SKM-1 (cell line): ENCODE data around the gene ATP8A2.
A peak's percentile ranks its signal among the peaks of the same experiment; 100 is the strongest.
"Not testable (repeated sequence)": the region's sequence is repeated elsewhere in the genome, so short reads cannot be mapped to it uniquely, and the experiment has no call there.

Experiments
- DNase-seq: peaks from one replicate; lab custom pipeline; 2025; ENCODE audit not compliant: unreplicated experiment; lab: John Stamatoyannopoulos, UW

Gene ATP8A2

GRCh38 chr13:25761041-25761440 lies 389.3 kb downstream of the ATP8A2 start:
- no peak for DNase-seq

- no peak for DNase-seq
Measured at GRCh38 chr13:25762281-25762680, 390.5 kb downstream of the ATP8A2 start.

DNA sequence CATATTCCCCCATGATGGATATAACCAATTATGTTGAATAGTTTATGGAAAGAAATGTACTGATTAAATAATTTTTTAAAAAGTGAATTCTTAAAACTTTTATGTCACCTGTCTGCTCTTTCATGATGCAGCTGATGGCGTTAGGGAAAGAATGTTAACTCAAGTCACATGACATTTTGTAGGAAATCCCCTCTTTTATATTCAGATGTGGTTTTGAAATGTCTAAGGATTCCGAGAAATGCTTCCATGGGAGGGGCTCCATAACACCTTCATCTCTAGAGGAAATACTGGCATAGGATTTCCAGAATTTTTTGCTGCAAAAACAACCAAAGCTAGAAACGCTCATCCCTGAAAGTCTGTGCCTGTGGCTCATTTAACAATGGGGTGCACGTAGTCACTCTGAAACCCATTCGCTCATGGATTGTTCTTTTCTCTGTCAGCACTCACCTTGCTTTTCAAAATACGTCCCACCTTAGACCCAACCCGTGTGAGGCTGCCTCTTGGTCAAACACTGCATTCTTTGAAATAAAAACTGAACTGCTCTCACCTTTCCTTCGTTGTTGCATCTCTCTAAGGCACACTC lies 391.1 kb downstream of the ATP8A2 start:
- no peak for DNase-seq

- no peak for DNase-seq
Measured at GRCh38 chr13:25764378-25764777, 392.6 kb downstream of the ATP8A2 start.

DNA sequence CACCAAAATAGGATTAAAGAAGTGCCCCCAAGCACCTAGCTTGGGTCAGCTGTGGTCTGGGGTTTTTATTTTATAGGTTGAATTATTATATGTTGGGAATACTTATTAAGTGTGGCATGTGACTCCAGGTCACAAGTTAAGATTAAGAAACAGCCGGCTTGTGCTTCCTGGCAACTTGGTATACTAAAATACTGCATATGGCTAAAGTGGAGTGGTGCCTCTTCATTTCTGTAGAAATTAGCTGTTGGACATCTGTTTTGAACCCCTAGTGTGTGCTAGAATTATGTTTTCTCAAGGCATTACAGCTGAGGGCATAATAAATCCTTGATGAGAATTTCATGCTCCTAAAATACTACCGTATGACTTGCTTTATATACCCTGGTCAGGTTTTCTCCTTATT lies 393.5 kb downstream of the ATP8A2 start:
- no peak for DNase-seq

GRCh38 chr13:25766576-25766975 lies 394.8 kb downstream of the ATP8A2 start:
- DNase-seq: no peak

DNA sequence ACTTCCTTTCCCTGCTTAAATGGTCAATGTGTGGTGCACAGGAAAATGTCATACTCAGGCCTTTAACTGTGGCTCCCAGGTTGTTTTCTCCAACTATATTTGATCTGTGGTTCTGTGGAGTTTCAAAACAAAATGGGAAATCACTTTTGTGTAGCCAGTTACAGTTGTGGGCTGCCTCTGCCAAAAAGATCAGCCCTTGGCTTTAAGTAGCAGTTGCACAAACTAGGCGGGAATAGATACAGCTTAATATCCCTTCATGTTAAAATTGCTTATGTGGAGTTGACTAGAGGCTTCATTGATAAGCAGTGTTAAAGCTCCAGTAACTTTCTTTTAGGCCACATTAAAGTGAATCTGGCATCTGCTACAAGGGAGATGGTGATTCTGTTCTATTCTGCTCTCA lies 395.2 kb downstream of the ATP8A2 start:
- DNase-seq: no peak

DNA sequence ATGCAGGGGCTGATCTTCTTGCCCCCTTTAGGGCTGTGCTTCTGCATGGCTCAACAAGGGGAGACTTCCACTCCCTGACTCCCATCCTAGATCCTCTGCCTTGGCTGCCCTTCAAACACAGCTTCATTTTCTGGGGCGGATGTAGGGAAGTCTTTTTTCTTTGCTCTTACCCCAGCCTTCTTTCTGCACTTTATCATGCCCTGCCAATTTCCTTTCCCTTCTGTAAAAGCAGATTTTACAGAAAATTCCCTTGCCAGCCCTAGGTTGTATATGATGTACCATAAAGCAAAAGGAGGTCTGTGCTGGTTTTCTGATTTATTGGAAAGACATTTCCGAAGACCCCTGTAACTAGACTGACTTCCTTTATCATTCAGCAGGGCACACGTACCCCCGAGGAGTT lies 396.6 kb downstream of the ATP8A2 start:
- no peak for DNase-seq

DNA sequence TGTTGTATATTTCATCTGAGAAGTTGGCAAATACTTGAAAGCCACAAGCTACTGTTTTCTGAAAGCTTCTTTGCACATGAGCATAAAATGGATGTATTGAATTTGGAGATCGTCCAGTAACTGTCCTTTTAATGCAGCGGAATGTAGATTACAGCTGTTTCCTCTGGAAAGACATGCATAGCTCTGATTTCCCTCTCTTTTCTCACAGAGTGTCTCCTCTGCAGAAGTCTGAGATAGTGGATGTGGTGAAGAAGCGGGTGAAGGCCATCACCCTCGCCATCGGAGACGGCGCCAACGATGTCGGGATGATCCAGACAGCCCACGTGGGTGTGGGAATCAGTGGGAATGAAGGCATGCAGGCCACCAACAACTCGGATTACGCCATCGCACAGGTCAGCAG lies 397.1 kb downstream of the ATP8A2 start:
- no peak for DNase-seq

GRCh38 chr13:25770601-25771000 lies 398.8 kb downstream of the ATP8A2 start:
- no peak for DNase-seq

- no peak for DNase-seq
Measured at GRCh38 chr13:25771202-25771601, 399.4 kb downstream of the ATP8A2 start.

GRCh38 chr13:25771641-25772478 lies 400.1 kb downstream of the ATP8A2 start:
- no peak for DNase-seq

DNA sequence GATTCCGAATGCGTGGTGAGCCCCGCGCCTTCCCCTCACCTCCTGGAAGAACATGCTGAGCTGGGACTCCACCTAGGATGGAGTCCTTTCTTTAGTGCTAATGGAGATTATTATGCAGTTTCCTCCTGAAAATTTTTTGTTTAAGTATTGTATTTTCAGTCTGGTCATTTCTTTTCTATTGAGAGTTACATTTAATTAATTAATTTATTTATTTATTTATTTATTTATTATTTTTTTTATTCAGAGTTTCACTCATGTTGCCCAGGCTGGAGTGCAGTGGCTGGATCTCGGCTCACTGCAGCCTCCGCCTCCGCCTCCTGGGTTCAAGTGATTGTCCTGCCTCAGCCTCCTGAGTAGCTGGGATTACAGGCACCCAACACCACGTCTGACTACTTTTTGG lies 400.8 kb downstream of the ATP8A2 start:
- not testable (repeated sequence) for DNase-seq

GRCh38 chr13:25774056-25774455 lies 402.3 kb downstream of the ATP8A2 start:
- not testable (repeated sequence) for DNase-seq

GRCh38 chr13:25775275-25775674 lies 403.5 kb downstream of the ATP8A2 start:
- no peak for DNase-seq

DNA sequence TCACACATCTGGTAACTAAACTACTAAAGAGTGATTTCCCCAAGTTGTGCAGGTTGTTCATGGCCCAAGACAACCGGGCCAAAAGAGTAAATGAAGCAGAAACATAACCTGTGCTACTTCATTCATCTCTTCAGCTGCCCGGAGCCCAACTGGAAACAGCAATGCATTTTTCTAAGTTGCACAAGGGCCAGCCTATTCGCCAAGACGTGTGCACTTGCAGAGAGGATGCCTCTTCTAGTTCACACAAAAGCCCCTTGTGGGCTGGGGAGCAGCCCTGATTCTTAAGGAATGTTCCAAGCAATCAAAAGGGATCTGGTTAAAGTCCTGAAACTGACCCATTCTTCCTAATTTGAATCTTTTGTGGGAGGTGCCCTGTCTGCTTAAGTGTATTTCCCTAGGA lies 404.2 kb downstream of the ATP8A2 start:
- DNase-seq: no peak

DNA sequence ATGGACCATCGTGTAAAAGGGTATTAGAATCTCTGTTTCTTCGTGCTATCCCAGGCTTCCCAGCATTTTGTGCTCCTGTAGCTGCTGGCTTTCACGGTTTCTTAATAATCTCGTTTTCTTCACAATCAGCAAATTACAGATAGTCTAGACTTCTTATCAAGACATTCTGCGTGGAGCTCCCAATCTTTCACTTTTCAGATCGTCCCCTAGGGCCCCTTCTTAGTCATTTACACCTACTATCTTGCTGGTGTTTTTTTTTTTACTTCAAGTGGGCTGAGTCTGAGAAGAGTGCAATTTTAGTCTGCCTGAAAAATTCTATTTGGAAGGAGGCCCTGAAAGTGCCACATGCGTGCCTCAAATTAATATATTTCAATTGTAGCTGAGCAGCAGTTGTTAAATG lies 404.9 kb downstream of the ATP8A2 start:
- DNase-seq: no peak

- DNase-seq: no peak
Measured at GRCh38 chr13:25777509-25777908, 405.7 kb downstream of the ATP8A2 start.

DNA sequence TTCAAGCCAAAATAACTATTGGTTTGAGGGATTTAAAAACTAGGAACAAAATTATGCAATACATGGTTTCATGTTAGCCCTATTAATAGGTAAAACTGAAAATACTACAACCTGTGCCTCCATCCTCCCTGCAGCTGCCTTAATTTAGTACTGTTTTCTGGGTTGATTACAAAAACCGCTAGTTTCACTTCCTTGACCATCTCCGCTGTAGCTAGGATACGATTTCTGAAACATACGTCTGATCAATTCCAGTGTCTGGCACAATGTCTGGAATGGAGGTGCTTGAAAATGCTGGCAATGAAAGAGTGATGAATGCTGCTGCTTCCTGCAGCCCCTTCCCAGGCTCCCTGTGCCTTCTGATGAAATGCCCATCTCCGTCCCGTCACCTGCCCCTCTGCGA lies 406.6 kb downstream of the ATP8A2 start:
- DNase-seq: peak; percentile 29

GRCh38 chr13:25778808-25779305 lies 407.1 kb downstream of the ATP8A2 start:
- no peak for DNase-seq

DNA sequence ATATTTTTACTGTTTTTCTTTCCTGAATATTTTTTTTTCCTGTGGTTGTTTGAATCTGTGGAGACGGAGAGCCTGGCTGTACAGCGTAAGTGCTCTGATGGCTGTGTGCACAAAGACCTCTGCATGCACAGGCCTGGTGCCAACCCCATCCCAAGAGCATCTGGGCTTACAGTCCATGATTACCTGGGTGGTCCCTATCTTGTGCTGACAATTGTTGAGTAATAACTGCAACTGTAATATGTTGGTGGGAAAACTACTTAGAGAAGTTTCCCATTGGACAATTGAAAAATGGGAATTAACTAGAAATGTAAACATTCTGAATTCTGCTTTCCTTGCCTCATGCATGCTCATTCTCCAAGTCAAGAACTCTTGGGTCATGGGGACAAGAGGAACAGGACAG lies 411.3 kb downstream of the ATP8A2 start:
- no peak for DNase-seq

GRCh38 chr13:25783601-25784024 lies 411.8 kb downstream of the ATP8A2 start:
- no peak for DNase-seq
